ENCODE results near the gene TAPBPL.

DNA sequence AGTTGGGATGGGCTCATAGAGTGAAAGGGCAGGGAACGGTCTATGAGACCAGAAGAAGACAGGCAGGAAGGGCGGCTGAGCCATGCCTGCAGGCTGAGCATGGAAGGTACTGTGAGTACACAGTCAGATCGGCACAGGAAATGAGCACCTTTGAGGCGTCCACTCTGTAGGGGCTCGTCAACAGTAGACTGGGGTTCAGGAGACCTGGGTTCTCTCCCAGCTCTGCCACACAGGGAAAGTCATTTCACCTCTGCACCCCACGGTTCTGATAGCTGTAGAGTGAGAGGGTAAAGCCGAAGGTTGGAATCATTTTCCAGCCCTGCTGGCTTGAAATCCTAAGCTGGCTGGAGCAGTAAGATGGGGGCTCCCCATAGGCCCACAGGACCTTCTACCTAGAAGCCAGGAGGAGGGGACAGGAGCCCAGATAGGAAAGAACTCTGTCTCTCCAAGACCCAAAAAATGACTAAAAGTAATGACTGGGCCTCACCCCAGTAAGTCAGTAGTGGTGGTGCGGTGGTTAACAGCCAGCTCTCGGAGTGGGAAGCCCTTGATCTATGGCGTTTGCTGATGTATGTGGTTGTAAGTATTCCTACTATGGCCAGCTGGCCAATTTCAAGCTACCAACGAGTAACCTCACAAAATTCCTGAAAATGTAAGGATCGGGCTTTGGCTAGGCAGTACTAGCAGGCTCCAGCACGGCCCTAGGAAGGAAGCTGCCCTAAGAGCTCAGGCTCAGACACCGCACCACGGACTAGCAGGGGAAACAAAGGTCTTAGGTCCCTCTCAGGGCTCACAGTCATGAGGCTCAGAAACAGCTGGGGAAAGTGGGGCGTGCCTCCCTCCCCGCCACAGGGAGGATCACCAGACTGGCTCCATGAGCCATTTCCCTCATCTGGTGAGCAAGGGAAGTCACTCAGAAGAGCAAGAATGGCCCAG is 17.4 kb upstream of the TAPBPL start:
- TF ChIP-seq CSDC2 (CRISPR knock-in tag; IDR thresholded peaks at IDR 0.05) = no peak
- no peak for TF ChIP-seq ZNF70 (CRISPR knock-in tag; IDR thresholded peaks at IDR 0.05)
- no peak for TF ChIP-seq RARB (CRISPR knock-in tag; IDR thresholded peaks at IDR 0.05)
- no peak for TF ChIP-seq TOX (CRISPR knock-in tag; IDR thresholded peaks at IDR 0.05; ENCODE audit: borderline replicate concordance)
- TF ChIP-seq, protein P1, sequence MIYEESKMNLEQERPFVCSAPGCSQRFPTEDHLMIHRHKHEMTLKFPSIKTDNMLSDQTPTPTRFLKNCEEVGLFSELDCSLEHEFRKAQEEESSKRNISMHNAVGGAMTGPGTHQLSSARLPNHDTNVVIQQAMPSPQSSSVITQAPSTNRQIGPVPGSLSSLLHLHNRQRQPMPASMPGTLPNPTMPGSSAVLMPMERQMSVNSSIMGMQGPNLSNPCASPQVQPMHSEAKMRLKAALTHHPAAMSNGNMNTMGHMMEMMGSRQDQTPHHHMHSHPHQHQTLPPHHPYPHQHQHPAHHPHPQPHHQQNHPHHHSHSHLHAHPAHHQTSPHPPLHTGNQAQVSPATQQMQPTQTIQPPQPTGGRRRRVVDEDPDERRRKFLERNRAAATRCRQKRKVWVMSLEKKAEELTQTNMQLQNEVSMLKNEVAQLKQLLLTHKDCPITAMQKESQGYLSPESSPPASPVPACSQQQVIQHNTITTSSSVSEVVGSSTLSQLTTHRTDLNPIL (CRISPR knock-in tag; IDR thresholded peaks at IDR 0.05; ENCODE audit: low read depth) = no peak
